Stimulated activated CD4-positive, alpha-beta T cell treated with anti-CD3 and anti-CD28 coated beads, Interleukin-2, amount 100 ng/mL, for 24 hours (primary cell): ENCODE data around the gene WASF2.

Experiments used
- DNase-seq, 2 donors: peaks; one replicate each; pipeline ENCODE4 v3.0.0-alpha.2; 2020

Gene WASF2

GRCh38 chr1:27368869-27369582 lies 120.9 kb downstream of the WASF2 start:
- no peak for DNase-seq

GRCh38 chr1:27367160-27367650 lies 122.8 kb downstream of the WASF2 start:
- no peak for DNase-seq

- DNase-seq = peak; percentile 42 to 75
These were observed 123.4 kb downstream of the WASF2 start, which contains the start of gene MAP3K6 for GRCh38 chr1:27366411-27367159. Gene MAP3K6, minus strand, starts transcription at chr1:27366961. Its CDS starts 364 bp downstream, at chr1:27366597.

GRCh38 chr1:27366113-27366410 lies 123.9 kb downstream of the WASF2 start:
- DNase-seq = peak; percentile 80 to 90

- DNase-seq = peak; percentile 79 to 84
These were observed 124.4 kb downstream of the WASF2 start for GRCh38 chr1:27365372-27366112.

DNA sequence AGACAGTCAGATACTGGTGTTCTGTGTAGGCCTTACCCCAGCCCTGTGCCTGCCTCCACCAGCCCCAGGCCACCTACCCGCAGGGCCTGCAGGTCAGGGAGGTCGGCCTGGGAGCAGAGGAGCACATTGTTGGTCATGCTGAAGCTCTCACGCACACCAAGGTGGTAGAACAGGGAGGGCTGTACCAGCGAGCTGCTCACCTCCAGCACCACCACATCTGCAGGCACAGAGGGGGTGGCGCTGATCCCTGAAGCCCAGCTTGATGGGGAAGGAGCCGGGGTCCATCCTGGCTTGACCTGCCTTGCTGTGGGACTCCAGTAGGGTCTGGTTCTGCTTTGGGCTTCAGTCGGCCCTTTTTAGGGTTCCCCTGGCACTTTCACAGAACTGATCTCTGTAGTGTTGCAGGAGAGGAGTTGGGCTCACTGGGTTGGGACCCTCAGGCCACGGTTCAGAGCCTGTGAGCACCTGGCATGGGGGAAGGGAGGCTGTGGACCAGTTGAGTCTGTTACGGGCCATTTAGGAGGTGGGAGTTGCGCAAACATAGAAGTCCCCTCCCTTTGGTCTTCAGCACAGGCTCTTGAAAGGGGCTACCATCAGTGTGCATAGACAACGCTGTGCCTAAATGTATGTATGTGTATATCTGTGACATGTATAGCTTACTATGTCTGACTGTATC lies 125.1 kb downstream of the WASF2 start:
- no peak for DNase-seq

- DNase-seq = no peak
These were observed 125.9 kb downstream of the WASF2 start for GRCh38 chr1:27363766-27364695.

- no peak for DNase-seq
These were observed 128.4 kb downstream of the WASF2 start for GRCh38 chr1:27361553-27361952.

- no peak for DNase-seq
These were observed 128.9 kb downstream of the WASF2 start for GRCh38 chr1:27361044-27361402.

DNA sequence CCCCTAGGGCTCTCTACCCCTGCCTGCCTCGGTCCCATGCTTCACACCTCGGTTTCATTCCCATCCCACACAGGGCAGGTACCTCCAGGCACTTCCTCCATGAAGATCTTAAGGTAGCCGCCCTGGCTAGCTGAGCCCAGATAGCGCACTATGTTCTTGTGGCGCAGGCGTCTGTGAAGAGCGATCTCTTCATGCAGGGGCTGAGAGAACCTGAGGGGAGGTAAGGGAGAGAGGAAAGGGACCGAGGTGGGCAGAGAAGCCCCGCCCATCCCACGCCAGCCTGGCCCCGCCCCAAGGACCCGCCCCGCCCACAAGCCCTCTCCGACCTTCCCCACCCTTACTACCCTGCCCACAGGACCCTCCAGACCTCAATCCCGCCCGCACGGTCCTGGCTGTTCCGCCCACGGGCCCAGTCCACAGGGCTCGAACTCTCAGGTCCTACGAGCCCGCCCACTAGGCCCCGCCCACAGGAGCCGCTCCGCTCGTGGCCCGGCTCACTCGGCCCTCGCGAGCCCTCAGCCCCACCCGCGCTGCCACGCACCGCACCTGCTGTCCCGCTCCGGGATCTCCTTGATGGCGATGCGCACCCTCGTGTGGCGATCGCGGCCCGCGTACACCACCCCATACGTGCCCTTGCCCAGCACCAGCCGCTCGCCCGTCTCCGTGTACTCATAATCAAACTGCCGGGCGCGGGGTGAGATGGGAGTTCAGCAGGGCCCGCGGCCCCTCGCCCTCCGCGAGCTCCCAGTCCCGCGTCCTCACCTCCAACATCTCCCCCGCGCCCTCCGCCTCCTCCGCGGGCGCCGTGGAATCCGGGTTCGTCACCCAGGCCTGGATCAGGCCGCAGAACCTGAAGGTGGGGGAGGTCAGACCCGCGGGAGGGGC lies 129.6 kb downstream of the WASF2 start:
- DNase-seq = peak; percentile 50 to 57

- no peak for DNase-seq
These were observed 130.2 kb downstream of the WASF2 start for GRCh38 chr1:27359822-27360158.

DNA sequence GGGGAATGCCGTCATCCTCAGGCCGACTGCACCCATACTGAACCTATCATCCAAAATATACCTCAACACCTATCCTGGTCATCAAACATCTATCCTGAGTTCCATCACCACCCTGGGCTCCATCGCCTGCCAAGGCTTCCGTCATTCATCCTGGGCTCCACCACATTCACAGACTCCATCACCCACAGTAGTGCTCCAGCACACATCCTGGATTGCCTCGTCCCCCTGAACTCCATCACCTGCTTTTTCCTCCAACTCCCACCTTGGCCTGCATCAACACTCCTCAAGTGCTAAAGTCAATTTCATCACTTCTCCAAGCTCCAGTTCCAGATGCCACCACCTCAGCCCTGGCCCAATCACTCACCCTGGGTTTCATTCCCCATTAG lies 131.0 kb downstream of the WASF2 start:
- no peak for DNase-seq

DNA sequence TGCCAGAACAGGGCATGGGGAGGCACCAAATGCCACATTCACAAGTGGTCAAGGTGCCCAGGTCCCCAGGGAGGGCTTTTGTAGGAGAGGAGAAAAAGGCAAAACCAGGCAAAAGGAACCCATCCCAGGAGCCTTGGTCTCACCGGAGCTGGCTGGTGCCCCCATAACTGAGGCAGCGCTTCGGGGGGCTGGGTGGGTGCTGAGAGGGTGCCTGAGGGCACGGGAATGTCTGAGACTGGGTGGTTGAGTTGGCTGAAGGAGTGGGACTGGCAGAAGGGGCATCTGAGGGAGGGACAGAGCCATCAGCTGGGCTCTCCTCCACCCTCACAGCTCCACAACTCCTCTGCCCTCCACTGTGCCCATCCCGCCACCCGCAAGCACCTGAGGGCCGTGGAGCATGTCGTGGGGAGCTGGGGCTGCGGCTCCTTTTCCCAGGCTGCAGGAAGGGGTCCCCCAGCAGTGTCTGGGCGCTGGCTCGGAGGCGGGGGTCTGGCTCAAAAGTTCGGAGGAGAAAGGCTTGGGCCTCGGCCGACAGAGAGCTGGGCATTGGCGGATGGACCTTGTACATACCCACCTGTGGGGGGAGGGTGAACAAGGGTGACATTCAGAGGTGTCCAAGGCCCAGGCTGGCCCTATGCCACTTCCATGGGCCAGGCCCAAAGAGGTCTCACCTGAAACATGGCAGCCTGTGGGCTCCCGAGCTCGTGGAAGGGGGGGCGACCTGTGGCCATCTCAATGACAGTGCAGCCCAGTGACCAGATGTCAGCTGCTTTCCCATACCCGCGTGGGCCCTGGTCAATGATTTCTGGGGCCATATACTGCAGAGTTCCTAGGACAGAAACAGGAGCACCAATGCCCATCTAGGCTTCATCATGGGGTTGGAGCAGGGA lies 131.7 kb downstream of the WASF2 start:
- no peak for DNase-seq

DNA sequence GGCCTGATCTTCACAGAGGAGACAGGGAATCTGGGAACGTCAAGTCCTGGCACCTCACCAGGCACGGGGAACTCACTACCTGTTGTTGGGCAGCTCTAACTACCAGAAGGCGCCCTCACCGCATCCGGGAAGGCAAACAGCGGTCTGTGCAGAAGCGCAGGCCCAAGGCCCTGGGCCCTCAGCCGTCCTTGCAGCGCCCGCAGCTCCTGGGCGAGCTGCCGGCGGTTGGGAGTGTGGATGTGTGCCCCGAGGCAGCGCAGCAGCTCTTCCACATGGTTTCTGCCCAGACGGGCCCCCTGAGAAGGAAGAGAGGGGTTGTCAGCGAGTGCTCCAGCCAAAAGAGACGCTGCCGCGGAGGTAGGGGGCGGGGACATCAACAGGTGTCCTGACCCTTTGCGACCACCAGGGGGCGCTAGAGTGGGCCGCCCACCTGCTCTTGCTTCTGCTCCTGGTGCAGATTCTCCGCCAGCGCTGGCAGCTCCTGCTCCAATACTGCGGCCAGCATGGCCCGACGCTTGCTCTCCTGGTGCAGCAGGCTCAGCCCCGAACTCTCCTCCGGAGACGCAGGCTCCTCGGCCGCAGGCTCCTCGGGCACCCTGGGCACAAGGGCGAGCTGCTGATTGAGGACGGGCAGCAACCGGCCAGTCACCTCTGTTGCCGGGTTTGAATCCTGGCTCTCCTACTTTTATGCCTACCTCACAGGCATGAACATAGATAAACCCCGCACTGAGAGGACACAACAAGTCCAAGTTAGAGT lies 132.5 kb downstream of the WASF2 start:
- DNase-seq = peak; percentile 81 to 82

DNA sequence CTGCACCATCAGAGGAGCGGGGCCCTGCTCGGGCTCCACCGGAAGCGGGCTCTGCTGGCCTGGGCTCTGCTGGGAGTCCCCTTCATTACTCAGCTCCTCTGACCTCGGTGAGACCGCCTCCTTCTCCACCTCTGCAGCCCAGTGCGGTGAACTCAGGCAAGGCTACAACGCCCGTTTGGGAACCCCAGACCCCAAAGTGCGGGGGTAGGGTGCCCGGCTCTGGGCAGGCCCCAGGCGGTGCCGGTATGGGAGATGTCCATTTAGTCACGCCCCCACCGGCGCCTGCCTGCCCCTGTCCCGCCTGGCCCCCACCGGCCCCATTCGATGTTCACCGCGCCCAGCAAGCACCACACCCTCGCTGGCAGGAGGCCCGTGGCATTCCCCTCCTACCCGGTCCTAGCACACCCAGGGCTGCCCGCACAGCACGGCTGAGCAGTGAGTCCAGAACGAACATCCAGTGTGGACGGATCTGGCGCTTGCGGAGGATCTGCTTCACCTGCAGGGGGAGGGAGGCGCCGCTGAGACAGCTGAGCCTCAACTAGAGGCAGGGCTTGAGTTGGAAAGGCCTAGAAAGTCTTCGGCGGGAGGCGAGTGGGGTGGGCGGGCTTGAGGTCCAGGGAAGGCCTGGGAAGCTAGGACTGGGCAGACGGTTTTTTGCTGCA lies 133.2 kb downstream of the WASF2 start:
- peak; percentile 39 to 58 for DNase-seq

DNA sequence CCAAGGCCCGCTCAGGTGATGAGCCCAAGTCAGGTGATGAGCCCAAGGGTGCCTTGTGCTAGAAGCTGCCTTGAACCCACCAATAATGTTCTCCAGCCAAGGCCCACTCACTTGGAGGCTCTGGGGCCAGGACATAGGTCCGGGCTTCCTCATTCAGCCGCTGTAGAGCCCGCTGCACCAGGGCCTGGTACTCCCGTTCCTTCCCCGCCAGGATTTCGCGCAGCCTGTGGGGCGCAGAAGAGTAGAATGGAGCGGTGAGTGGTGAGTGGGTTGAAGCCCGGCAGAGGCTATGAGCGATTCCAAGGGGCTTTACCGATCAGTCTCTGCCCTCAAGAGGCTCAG lies 133.7 kb downstream of the WASF2 start:
- no peak for DNase-seq

DNA sequence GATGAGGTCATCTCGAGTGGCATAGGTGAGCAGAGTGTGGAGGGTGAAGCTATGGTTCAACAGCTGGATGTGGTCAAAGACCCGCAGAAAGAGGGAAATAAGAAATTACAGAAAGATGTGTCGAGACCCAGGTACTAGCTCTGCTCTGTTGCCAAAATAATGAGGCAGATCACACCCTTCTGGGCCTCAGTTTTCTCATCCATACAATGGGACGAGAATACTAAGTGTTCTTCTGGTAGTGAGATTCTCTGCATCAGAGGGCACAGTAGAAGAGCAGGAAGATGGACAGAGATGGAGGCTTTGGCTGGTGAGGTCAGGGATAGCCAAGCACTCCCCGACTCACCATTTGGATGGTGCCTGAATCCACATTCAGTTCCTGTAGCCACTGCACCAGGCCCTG lies 134.3 kb downstream of the WASF2 start:
- no peak for DNase-seq
